ENCODE measurements around the gene TMEM63C.

The TMEM63C gene

DNA sequence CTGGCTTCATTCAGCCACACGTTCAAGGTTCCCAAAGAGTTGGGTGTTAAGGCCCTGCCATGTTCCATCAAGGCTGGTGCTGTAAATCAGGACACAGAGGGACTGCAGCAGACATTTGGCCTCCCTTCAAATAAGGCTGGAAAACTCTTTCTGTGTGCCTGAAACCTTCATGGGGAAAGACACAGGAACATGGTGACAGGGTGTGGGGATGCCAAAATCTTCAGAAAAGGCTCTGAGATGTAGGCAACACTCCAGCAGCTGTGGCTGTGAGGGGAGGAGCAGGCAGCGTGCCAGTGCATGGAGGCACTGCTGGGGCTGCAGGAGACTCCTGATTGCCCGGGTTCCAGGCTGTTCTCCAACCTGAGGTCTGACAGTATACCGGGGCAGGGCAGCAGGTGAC lies 124.1 kb downstream of the TMEM63C start:
- TF ChIP-seq, protein P1, sequence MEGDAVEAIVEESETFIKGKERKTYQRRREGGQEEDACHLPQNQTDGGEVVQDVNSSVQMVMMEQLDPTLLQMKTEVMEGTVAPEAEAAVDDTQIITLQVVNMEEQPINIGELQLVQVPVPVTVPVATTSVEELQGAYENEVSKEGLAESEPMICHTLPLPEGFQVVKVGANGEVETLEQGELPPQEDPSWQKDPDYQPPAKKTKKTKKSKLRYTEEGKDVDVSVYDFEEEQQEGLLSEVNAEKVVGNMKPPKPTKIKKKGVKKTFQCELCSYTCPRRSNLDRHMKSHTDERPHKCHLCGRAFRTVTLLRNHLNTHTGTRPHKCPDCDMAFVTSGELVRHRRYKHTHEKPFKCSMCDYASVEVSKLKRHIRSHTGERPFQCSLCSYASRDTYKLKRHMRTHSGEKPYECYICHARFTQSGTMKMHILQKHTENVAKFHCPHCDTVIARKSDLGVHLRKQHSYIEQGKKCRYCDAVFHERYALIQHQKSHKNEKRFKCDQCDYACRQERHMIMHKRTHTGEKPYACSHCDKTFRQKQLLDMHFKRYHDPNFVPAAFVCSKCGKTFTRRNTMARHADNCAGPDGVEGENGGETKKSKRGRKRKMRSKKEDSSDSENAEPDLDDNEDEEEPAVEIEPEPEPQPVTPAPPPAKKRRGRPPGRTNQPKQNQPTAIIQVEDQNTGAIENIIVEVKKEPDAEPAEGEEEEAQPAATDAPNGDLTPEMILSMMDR (IDR thresholded peaks at IDR 0.05; ENCODE audit: low read depth, low read length, missing control alignments): no peak
- no peak overlapping the region for H3K4me3 ChIP-seq (replicated peaks; ENCODE audit: low read depth, low read length)
- no peak for DNase-seq (ENCODE audit: extremely low read depth, low read depth)

DNA sequence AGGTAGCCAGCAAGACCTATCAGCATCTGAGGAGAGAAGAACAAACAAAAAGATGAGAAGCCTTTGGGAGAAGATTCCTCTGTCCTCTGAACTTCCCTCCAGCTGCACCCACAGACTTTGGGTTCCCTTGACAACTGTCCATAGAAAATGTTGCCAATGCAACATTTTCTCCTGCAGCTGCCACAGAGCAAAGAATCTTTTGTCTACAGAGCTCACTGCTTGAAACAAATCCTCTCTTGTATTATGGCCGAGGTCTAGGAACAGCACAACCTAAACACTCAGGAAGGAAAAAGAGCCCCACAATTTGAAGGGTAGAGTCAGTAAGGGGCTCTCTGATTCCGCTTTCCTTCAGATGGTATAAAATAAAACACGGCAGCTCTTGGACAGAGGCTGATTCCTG lies 124.8 kb downstream of the TMEM63C start:
- no peak overlapping the region for H3K4me3 ChIP-seq (replicated peaks; ENCODE audit: low read depth, low read length)
- TF ChIP-seq, protein P1 (IDR thresholded peaks at IDR 0.05; ENCODE audit: low read depth, low read length, missing control alignments): no peak
- no peak for DNase-seq (ENCODE audit: extremely low read depth, low read depth)

DNA sequence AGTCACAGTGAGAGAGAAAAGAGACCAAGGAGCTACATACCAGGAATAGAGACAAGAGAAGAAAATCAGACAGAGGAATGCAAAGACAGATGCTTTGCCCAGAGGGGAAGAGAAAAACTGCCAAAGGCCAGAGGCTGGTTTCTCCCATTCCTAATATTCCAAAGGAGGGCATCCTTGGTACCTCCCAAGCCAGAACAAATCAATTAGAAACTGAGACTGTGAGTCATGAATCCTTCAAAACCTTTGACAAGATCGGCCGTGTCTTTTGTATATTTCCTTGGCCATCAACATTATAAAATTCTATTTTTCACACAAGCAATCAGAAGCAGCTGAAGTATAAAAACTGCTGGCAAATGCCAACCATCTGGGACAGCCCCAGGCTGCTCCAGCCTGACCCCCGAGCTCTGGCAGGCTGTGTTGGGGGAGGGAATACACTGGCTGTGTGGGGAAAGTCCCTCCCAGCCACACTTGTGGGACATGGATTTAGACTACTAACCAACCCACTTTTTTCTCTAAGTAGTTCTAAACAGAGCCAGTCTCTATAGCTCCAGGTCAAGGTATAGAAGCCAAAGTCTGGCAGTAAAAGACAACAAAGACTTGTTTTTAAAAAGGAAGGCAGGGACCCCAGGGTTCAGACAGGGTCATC lies 125.4 kb downstream of the TMEM63C start:
- H3K4me3 ChIP-seq (replicated peaks; ENCODE audit: low read depth, low read length): no peak overlapping the region
- no peak for DNase-seq (ENCODE audit: extremely low read depth, low read depth)
- TF ChIP-seq, protein P1 (IDR thresholded peaks at IDR 0.05; ENCODE audit: low read depth, low read length, missing control alignments): no peak

Measured in HFF-Myc (cell line).